Mesodermal cell (in vitro differentiated cells): ENCODE measurements around the gene CDK4.
"Not testable (repeated sequence)": the region's sequence is repeated elsewhere in the genome, so short reads cannot be mapped to it uniquely, and the experiment has no call there.

ENCODE experiments used
- H3K27ac ChIP-seq: 2 replicates; pipeline ENCODE4 v1.7.0; 2013; ENCODE audit warnings: mild to moderate bottlenecking, low read depth, low read length, moderate library complexity; ENCODE audit not compliant: severe bottlenecking
- H3K36me3 ChIP-seq: 2 replicates; pipeline ENCODE4 v1.7.1; 2013; ENCODE audit warnings: mild to moderate bottlenecking, low read length, moderate library complexity; ENCODE audit not compliant: control insufficient read depth, insufficient read depth
- H3K4me1 ChIP-seq: one replicate; pipeline ENCODE4 v1.7.1; 2013; ENCODE audit warnings: mild to moderate bottlenecking, low read length; ENCODE audit not compliant: insufficient read depth, control insufficient read depth, poor library complexity, severe bottlenecking
- H3K4me3 ChIP-seq: 2 replicates; pipeline ENCODE4 v1.7.0; 2013; ENCODE audit warnings: low read length, control low read depth, mild to moderate bottlenecking; ENCODE audit not compliant: insufficient read depth, poor library complexity, severe bottlenecking; ENCODE audit errors: extremely low read depth
- H3K9me3 ChIP-seq: 2 replicates; pipeline ENCODE4 v1.7.1; 2013; ENCODE audit warnings: mild to moderate bottlenecking, low read length, moderate library complexity; ENCODE audit not compliant: control insufficient read depth
- WGBS, 2 experiments: methylation state at CpG; one replicate each; pipeline ENCODE4 v1.1.5; 2013; ENCODE audit warnings: missing lambda C conversion rate in 2 of 2; ENCODE audit not compliant: insufficient coverage in 2 of 2; 5-methylcytosine and 5-hydroxymethylcytosine counted together

The CDK4 gene

DNA sequence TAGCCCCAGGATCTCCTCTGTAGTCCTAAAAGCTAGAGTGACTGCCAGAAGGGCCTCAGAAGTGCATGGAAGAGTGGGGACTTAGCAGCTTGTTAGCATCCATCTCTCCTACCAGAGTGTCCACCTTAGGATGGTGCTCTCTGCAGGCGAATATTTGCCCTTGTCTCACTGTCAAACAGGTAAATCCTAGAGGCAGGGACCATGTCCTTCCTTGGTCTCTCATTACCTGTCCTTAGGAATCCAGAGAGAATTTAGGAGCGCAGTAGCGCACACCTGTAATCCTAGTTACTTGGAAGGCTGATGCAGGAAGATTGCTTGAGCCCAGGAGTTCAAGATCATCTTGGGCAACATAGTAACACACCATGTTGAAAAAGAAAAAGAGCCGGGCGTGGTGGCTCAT lies 35.0 kb downstream of the CDK4 start:
- Histone ChIP-seq H3K4me3 (no peak overlapping the region), H3K27ac (no peak overlapping the region), H3K36me3 (peaks cover 62% of the 10 kb centered on the region), H3K9me3 (no peaks in the 10 kb centered on the region), H3K4me1 (no peaks in the 10 kb centered on the region)
- WGBS, 2 experiments, result 82 to 84% methylated on average over 3 to 5 of the region's 5 CpGs

DNA sequence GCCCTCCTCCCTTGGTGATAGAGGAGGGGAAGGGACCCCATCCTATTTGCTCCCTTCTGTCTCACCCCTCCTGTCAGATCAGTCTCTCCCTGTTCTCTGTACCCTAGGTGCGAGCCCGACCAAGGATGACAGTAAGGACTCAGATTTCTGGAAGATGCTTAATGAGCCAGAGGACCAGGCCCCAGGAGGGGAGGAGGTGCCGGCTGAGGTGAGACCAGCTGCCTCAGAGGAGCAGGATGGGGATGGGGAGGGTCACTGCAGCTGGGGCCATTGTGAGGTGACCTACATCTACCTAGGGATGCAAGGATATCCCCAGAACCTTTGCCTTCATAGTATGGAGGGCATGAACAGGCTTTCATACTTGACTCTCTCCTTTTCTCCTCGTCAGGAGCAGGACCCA lies 35.8 kb downstream of the CDK4 start:
- Histone ChIP-seq H3K36me3 (peaks cover 70% of the 10 kb centered on the region), H3K9me3 (no peaks in the 10 kb centered on the region), H3K4me3 (no peak overlapping the region), H3K27ac (no peak overlapping the region), H3K4me1 (no peaks in the 10 kb centered on the region)
- WGBS, 2 experiments, result 93 to 94% methylated on average over 2 of the region's 4 CpGs

DNA sequence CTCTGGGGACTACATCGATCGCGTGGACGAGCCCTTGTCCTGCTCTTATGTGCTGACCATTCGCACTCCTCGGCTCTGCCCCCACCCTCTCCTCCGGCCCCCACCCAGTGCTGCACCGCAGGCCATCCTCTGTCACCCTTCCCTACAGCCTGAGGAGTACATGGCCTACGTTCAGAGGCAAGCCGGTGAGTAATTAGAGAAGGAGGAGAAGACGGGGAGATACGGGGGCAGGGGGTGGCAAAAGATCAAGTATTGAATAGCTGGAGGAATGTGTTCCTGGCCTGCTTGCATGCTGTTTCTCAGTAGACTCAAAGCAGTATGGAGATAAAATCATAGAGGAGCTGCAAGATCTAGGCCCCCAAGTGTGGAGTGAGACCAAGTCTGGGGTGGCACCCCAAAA lies 36.3 kb downstream of the CDK4 start:
- 97 to 100% methylated on average over 4 to 5 of the region's 12 CpGs for WGBS, 2 experiments
- Histone ChIP-seq H3K4me3 (no peak overlapping the region), H3K36me3 (peaks cover 69% of the 10 kb centered on the region), H3K9me3 (no peaks in the 10 kb centered on the region), H3K27ac (no peak overlapping the region), H3K4me1 (no peaks in the 10 kb centered on the region)

GRCh38 chr12:57715036-57715748 lies 36.9 kb downstream of the CDK4 start:
- not testable (repeated sequence) for H3K4me1 ChIP-seq, H3K27ac ChIP-seq, H3K9me3 ChIP-seq, H3K4me3 ChIP-seq
- H3K36me3 ChIP-seq, result peaks cover 63% of the 10 kb centered on the region
- 98 to 100% methylated on average over 1 to 5 of the region's 6 CpGs for WGBS, 2 experiments

- no peak overlapping the region for H3K4me3 ChIP-seq
- no peak overlapping the region for H3K27ac ChIP-seq
- peaks cover 46% of the 10 kb centered on the region for H3K36me3 ChIP-seq
- 81 to 86% methylated on average over 1 to 3 of the region's 5 CpGs for WGBS, 2 experiments
- no peaks in the 10 kb centered on the region for H3K4me1 ChIP-seq
- no peaks in the 10 kb centered on the region for H3K9me3 ChIP-seq
Measured at GRCh38 chr12:57713209-57713608, 38.9 kb downstream of the CDK4 start.

- Histone ChIP-seq H3K27ac (no peak overlapping the region), H3K4me3 (no peak overlapping the region), H3K9me3 (no peaks in the 10 kb centered on the region), H3K4me1 (no peaks in the 10 kb centered on the region), H3K36me3 (peaks cover 42% of the 10 kb centered on the region)
- WGBS, 2 experiments, result 89 to 92% methylated on average over 3 of the region's 3 CpGs
Measured at GRCh38 chr12:57712701-57713100, 39.4 kb downstream of the CDK4 start.

DNA sequence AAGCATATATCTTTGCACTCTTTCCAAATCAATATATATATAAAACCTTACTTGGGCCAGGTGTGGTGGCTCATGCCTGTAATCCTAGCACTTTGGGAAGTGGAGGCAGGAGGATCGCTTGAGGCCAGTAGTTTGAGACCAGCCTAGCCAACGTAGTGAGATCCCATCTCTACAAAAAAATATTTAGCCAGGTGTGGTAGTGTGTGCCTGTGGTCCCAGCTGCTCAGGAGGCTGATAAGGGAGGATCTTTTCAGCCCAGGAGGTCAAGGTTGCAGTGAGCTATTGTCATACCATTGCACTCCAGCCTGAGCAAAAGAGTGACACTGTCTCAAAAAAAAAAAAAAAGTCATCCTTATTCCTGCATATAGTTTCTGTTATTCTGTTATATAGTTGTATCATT lies 43.8 kb downstream of the CDK4 start:
- Histone ChIP-seq H3K4me1 (no peaks in the 10 kb centered on the region), H3K36me3 (peaks cover 28% of the 10 kb centered on the region), H3K9me3 (peaks cover 10% of the 10 kb centered on the region), H3K4me3 (no peak overlapping the region), H3K27ac (no peak overlapping the region)
- no CpG with 5 or more reads among the region's 2 CpGs for WGBS, 2 experiments

GRCh38 chr12:57707250-57707649 lies 44.9 kb downstream of the CDK4 start:
- no peak overlapping the region for H3K27ac ChIP-seq
- H3K4me1 ChIP-seq, result no peaks in the 10 kb centered on the region
- WGBS, 2 experiments, result 95 to 97% methylated on average over 3 of the region's 3 CpGs
- H3K9me3 ChIP-seq, result peaks cover 11% of the 10 kb centered on the region
- no peak overlapping the region for H3K4me3 ChIP-seq
- H3K36me3 ChIP-seq, result peaks cover 31% of the 10 kb centered on the region

DNA sequence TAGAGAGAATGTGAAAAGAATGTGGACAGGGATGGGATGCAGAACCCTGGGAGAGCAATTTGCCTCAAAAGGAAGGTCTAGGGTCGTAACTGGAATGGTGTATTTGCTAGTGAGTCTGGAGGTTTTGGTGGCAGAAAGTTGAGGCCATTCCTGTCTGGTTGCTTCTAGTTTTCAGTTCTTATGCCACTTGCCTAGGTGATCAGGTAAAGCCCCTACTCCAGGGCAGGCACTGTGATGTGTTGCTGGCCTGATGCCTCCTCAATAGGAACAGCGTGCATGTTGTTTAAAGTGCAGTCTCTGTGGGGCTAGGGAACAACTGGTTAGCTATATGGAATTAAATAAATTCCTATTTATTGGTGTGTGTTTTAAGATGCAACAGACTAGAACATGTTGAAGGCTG lies 51.8 kb downstream of the CDK4 start:
- Histone ChIP-seq H3K27ac (no peak overlapping the region), H3K4me1 (no peaks in the 10 kb centered on the region), H3K36me3 (peaks cover 38% of the 10 kb centered on the region), H3K4me3 (no peak overlapping the region), H3K9me3 (peaks cover 11% of the 10 kb centered on the region)
- WGBS, 2 experiments, result 90 to 100% methylated on average over 1 to 2 of the region's 2 CpGs

DNA sequence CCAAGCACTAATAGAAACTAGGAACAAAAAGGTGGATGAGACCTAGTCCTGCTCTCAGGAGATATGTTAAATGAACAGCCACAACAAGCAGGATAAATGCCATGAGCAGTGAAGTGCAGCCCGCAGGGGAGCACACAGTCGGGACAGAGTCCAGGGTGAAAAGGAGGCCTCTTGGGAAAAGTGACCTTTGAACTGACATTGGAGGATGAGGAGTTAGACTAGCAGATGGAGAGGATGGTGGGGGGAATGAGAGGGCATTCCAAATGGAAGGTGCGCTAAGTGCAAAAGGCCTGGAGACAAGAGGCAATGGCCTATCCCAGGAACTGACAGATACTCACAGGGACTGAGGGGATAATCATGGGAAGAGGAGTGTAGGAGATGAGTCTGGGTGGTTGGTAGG lies 53.7 kb downstream of the CDK4 start:
- no peak overlapping the region for H3K4me3 ChIP-seq
- H3K9me3 ChIP-seq, result peaks cover 2% of the 10 kb centered on the region
- H3K4me1 ChIP-seq, result no peaks in the 10 kb centered on the region
- H3K27ac ChIP-seq, result no peak overlapping the region
- 96 to 98% methylated on average over 3 of the region's 3 CpGs for WGBS, 2 experiments
- H3K36me3 ChIP-seq, result peaks cover 28% of the 10 kb centered on the region
